ENCODE measurements around the gene SMIM7. TPM values are rescaled to one million over a fixed set of nuclear protein-coding genes. Genes with fewer than 3 reads are reported as not detected.

SMIM7 gene
- total and polyA plus RNA-seq, 2 of the 13 experiments (the other 11 are each of a cell fraction or from before 2014, with no cell fraction given) = 55.7 to 74.9 TPM

GRCh38 chr19:16628183-16628983, 31.6 kb downstream of the SMIM7 start, which contains the start of gene MED26 (continued):
- TF ChIP-seq RFX5 (IDR thresholded peaks at IDR 0.05; ENCODE audit: low read depth, low read length) (no peak), MEIS2 (CRISPR knock-in tag; IDR thresholded peaks at IDR 0.05) (no peak; the same call in 1 of the 2 replicates), SP4 (CRISPR knock-in tag; IDR thresholded peaks at IDR 0.05) (peak; percentile 96), SMC3 (IDR thresholded peaks at IDR 0.05; ENCODE audit: low read length) (no peak), RFX1 (IDR thresholded peaks at IDR 0.05) (no peak; the same call in 1 of the 2 replicates), TFDP1 (CRISPR knock-in tag; IDR thresholded peaks at IDR 0.05; ENCODE audit: borderline replicate concordance) (peak; percentile 87), MLLT10 (CRISPR knock-in tag; IDR thresholded peaks at IDR 0.05) (no peak), HMG20B (CRISPR knock-in tag; conservative IDR thresholded peaks at IDR 0.05) (no peak), ZNF776 (CRISPR knock-in tag; IDR thresholded peaks at IDR 0.05) (no peak), NPAS2 (CRISPR knock-in tag; IDR thresholded peaks at IDR 0.05; ENCODE audit: borderline replicate concordance) (no peak), BCLAF1 (IDR thresholded peaks at IDR 0.05) (no peak), EHMT2 (IDR thresholded peaks at IDR 0.05; ENCODE audit: borderline replicate concordance, low read depth, low read length) (no peak), REPIN1 (CRISPR knock-in tag; IDR thresholded peaks at IDR 0.05; ENCODE audit: borderline replicate concordance, low read depth) (no peak), TCF7L2 (IDR thresholded peaks at IDR 0.05; ENCODE audit: low read depth, low read length) (no peak), LCORL (IDR thresholded peaks at IDR 0.05) (no peak), LCORL (CRISPR knock-in tag; IDR thresholded peaks at IDR 0.05) (peak; percentile 64), CSRNP2 (CRISPR knock-in tag; conservative IDR thresholded peaks at IDR 0.05; ENCODE audit: low read depth) (no peak), ZNF30 (CRISPR knock-in tag; IDR thresholded peaks at IDR 0.05) (no peak), ZNF605 (CRISPR knock-in tag; IDR thresholded peaks at IDR 0.05) (peak; percentile 77), ZEB1 (IDR thresholded peaks at IDR 0.05; ENCODE audit: insufficient replicate concordance, low read depth) (no peak), ZMYM2 (CRISPR knock-in tag; IDR thresholded peaks at IDR 0.05) (no peak), SAFB2 (CRISPR knock-in tag; IDR thresholded peaks at IDR 0.05; ENCODE audit: borderline replicate concordance, low read depth) (peak; percentile 57; the same call in 1 of the 2 replicates), SIN3A (IDR thresholded peaks at IDR 0.05; ENCODE audit: borderline replicate concordance, low read depth, low read length) (peak; percentile 76; the same call in 1 of the 2 replicates), KDM2A (CRISPR knock-in tag; IDR thresholded peaks at IDR 0.05; ENCODE audit: borderline replicate concordance, low read depth) (peak; percentile 94), ZNF256 (CRISPR knock-in tag; conservative IDR thresholded peaks at IDR 0.05) (no peak), TEF (CRISPR knock-in tag; IDR thresholded peaks at IDR 0.05) (no peak)
